Trophoblast cell (in vitro differentiated cells and primary cell): ENCODE results near the gene AQP1.

Experiments
- DNase-seq, 2 donors: peaks; one replicate each; pipeline ENCODE4 v3.0.0-alpha.2; 2016
- H2AFZ ChIP-seq: 2 replicates; pipeline ENCODE4 v1.6.1; 2013; ENCODE audit warnings: low read length, moderate library complexity, mild to moderate bottlenecking; ENCODE audit not compliant: insufficient read depth, poor library complexity
- H2AK5ac ChIP-seq: 2 replicates; pipeline ENCODE4 v1.6.1; 2013; ENCODE audit warnings: mild to moderate bottlenecking, low read length
- H2BK120ac ChIP-seq: 2 replicates; pipeline ENCODE4 v1.6.1; 2013; ENCODE audit warnings: low read length, mild to moderate bottlenecking, moderate library complexity; ENCODE audit not compliant: insufficient read depth, poor library complexity
- H2BK12ac ChIP-seq: 2 replicates; pipeline ENCODE4 v1.6.1; 2013; ENCODE audit warnings: mild to moderate bottlenecking, low read length, moderate library complexity
- H2BK5ac ChIP-seq: 2 replicates; pipeline ENCODE4 v1.6.1; 2013; ENCODE audit warnings: low read length, low read depth, moderate library complexity, mild to moderate bottlenecking; ENCODE audit not compliant: poor library complexity
- H3K14ac ChIP-seq: 2 replicates; pipeline ENCODE4 v1.6.1; 2013; ENCODE audit warnings: mild to moderate bottlenecking, low read length
- H3K18ac ChIP-seq: 2 replicates; pipeline ENCODE4 v1.6.1; 2013; ENCODE audit warnings: mild to moderate bottlenecking, low read length
- H3K23ac ChIP-seq: 2 replicates; pipeline ENCODE4 v1.6.1; 2013; ENCODE audit warnings: low read length
- H3K27ac ChIP-seq: 2 replicates; pipeline ENCODE4 v1.5.1; 2013; ENCODE audit warnings: low read depth, mild to moderate bottlenecking, inconsistent platforms, low read length, moderate library complexity
- H3K27me3 ChIP-seq: 2 replicates; pipeline ENCODE4 v1.6.1; 2013; ENCODE audit warnings: inconsistent platforms, mild to moderate bottlenecking, low read length, moderate library complexity; ENCODE audit not compliant: insufficient read depth
- H3K36me3 ChIP-seq, 2 experiments: 1 replicate in 1 of 2; 2 replicates in 1 of 2; pipeline ENCODE4 v1.6.1; 2013; ENCODE audit warnings: low read length in 2 of 2, mild to moderate bottlenecking in 2 of 2, moderate library complexity in 1 of 2; ENCODE audit not compliant: insufficient read depth in 2 of 2, control insufficient read depth in 1 of 2
- H3K4ac ChIP-seq: 2 replicates; pipeline ENCODE4 v1.6.1; 2013; ENCODE audit warnings: low read depth, mild to moderate bottlenecking, low read length, moderate library complexity
- H3K4me1 ChIP-seq, 2 experiments: 1 replicate in 1 of 2; 2 replicates in 1 of 2; pipeline ENCODE4 v1.6.1; 2013; ENCODE audit warnings: low read length in 2 of 2, mild to moderate bottlenecking in 2 of 2, moderate library complexity in 1 of 2; ENCODE audit not compliant: insufficient read depth in 2 of 2, control insufficient read depth in 1 of 2
- H3K4me2 ChIP-seq: 2 replicates; pipeline ENCODE4 v1.6.1; 2013; ENCODE audit warnings: inconsistent platforms, mild to moderate bottlenecking, low read length, moderate library complexity
- H3K4me3 ChIP-seq: 2 replicates; pipeline ENCODE4 v1.5.1; 2013; ENCODE audit warnings: mild to moderate bottlenecking, low read depth, low read length, inconsistent platforms
- H3K79me1 ChIP-seq: one replicate; pipeline ENCODE4 v1.6.1; 2013; ENCODE audit warnings: low read length
- H3K79me2 ChIP-seq: 2 replicates; pipeline ENCODE4 v1.6.1; 2013; ENCODE audit warnings: low read length, mild to moderate bottlenecking; ENCODE audit not compliant: control insufficient read depth, insufficient read depth, poor library complexity
- H3K9ac ChIP-seq: 2 replicates; pipeline ENCODE4 v1.6.1; 2013; ENCODE audit warnings: mild to moderate bottlenecking, low read length
- H3K9me3 ChIP-seq: 2 replicates; pipeline ENCODE4 v1.6.1; 2013; ENCODE audit warnings: low read depth, mild to moderate bottlenecking, control low read depth, inconsistent platforms, low read length; ENCODE audit not compliant: insufficient read depth
- H4K12ac ChIP-seq: 2 replicates; pipeline ENCODE4 v1.6.1; 2013; ENCODE audit warnings: low read depth, mild to moderate bottlenecking, low read length, moderate library complexity
- H4K8ac ChIP-seq: 2 replicates; pipeline ENCODE4 v1.6.1; 2013; ENCODE audit warnings: low read depth, mild to moderate bottlenecking, low read length, moderate library complexity
- H4K91ac ChIP-seq: one replicate; pipeline ENCODE4 v1.6.1; 2013; ENCODE audit warnings: low read depth, mild to moderate bottlenecking, low read length, moderate library complexity
- WGBS: extraction: QIAGEN DNeasy Blood & Tissue Kit; methylation state at CpG from one replicate; pipeline ENCODE4 v1.1.7; 2013; ENCODE audit warnings: missing lambda C conversion rate; ENCODE audit not compliant: insufficient read length, insufficient coverage; ENCODE audit errors: extremely low coverage; 5-methylcytosine and 5-hydroxymethylcytosine counted together

AQP1 gene

GRCh38 chr7:30926313-30926712 is 14.7 kb downstream of the AQP1 start:
- H2BK120ac ChIP-seq: no peak overlapping the region
- H3K4me2 ChIP-seq: no peak overlapping the region
- no peaks in the 10 kb centered on the region for H3K27me3 ChIP-seq
- H3K27ac ChIP-seq: no peak overlapping the region
- no CpG with 5 or more reads among the region's 5 CpGs for WGBS
- H3K4me3 ChIP-seq: no peak overlapping the region
- no peak overlapping the region for H2BK5ac ChIP-seq
- H4K91ac ChIP-seq: no peak overlapping the region
- H3K36me3 ChIP-seq: no peaks in the 10 kb centered on the region
- DNase-seq: no peak
- no peaks in the 10 kb centered on the region for H3K79me2 ChIP-seq
- peaks cover 9 to 12% of the 10 kb centered on the region in 2 experiments for H3K4me1 ChIP-seq
- peaks cover 3% of the 10 kb centered on the region for H3K79me1 ChIP-seq
- H4K8ac ChIP-seq: no peak overlapping the region
- no peak overlapping the region for H3K18ac ChIP-seq
- H2AK5ac ChIP-seq: no peak overlapping the region
- no peak overlapping the region for H3K4ac ChIP-seq
- H3K23ac ChIP-seq: no peak overlapping the region
- H2BK12ac ChIP-seq: no peak overlapping the region
- no peak overlapping the region for H3K9ac ChIP-seq
- no peak overlapping the region for H3K14ac ChIP-seq
- H4K12ac ChIP-seq: no peak overlapping the region
- peaks cover 7% of the 10 kb centered on the region for H3K9me3 ChIP-seq
- no peak overlapping the region for H2AFZ ChIP-seq

GRCh38 chr7:30927040-30927439 is 15.4 kb downstream of the AQP1 start:
- Histone ChIP-seq H2BK5ac (no peak overlapping the region), H4K8ac (no peak overlapping the region), H3K23ac (no peak overlapping the region), H3K36me3 (no peaks in the 10 kb centered on the region), H3K14ac (no peak overlapping the region), H2BK120ac (no peak overlapping the region), H3K9ac (no peak overlapping the region), H3K4ac (no peak overlapping the region), H2AFZ (no peak overlapping the region), H4K91ac (no peak overlapping the region), H2AK5ac (no peak overlapping the region), H3K4me1 (peaks cover 12 to 15% of the 10 kb centered on the region in 2 experiments), H4K12ac (no peak overlapping the region), H3K27me3 (no peaks in the 10 kb centered on the region), H3K79me2 (no peaks in the 10 kb centered on the region), H3K18ac (no peak overlapping the region), H3K4me3 (no peak overlapping the region), H2BK12ac (no peak overlapping the region), H3K4me2 (no peak overlapping the region), H3K79me1 (peaks cover 8% of the 10 kb centered on the region), H3K9me3 (peaks cover 7% of the 10 kb centered on the region), H3K27ac (no peak overlapping the region)
- peak in 1 of 2 donors; percentile 49 for DNase-seq
- no CpG with 5 or more reads among the region's 3 CpGs for WGBS

- H3K9me3 ChIP-seq: peaks cover 7% of the 10 kb centered on the region
- no peak for DNase-seq
These were observed 15.9 kb downstream of the AQP1 start for GRCh38 chr7:30927559-30927958.

GRCh38 chr7:30928254-30928872 is 16.7 kb downstream of the AQP1 start:
- no peak for DNase-seq
- Histone ChIP-seq H3K9ac (no peak overlapping the region), H3K14ac (no peak overlapping the region), H3K18ac (no peak overlapping the region), H2AFZ (no peak overlapping the region), H2BK5ac (no peak overlapping the region), H4K8ac (no peak overlapping the region), H4K91ac (no peak overlapping the region), H3K23ac (no peak overlapping the region), H4K12ac (no peak overlapping the region), H3K4me3 (no peak overlapping the region), H3K9me3 (peaks cover 7% of the 10 kb centered on the region), H3K27ac (no peak overlapping the region), H3K79me1 (peaks cover 14% of the 10 kb centered on the region), H3K4me2 (no peak overlapping the region), H2BK12ac (no peak overlapping the region), H3K4ac (no peak overlapping the region), H3K4me1 (peaks cover 18 to 21% of the 10 kb centered on the region in 2 experiments), H3K27me3 (no peaks in the 10 kb centered on the region), H3K36me3 (no peaks in the 10 kb centered on the region), H3K79me2 (no peaks in the 10 kb centered on the region), H2AK5ac (no peak overlapping the region), H2BK120ac (no peak overlapping the region)
- no CpG with 5 or more reads among the region's 13 CpGs for WGBS

More at GRCh38 chr7:30927559-30927958, 15.9 kb downstream of the AQP1 start:
- H3K4me3 ChIP-seq: no peak overlapping the region
- no peak overlapping the region for H2AK5ac ChIP-seq
- H3K9ac ChIP-seq: no peak overlapping the region
- no peak overlapping the region for H2BK5ac ChIP-seq
- no peak overlapping the region for H3K4me2 ChIP-seq
- no peak overlapping the region for H3K14ac ChIP-seq
- H3K36me3 ChIP-seq: no peaks in the 10 kb centered on the region
- no CpG with 5 or more reads among the region's 3 CpGs for WGBS
- H3K79me2 ChIP-seq: no peaks in the 10 kb centered on the region
- no peak overlapping the region for H2BK12ac ChIP-seq
- H3K4me1 ChIP-seq: peaks cover 15 to 19% of the 10 kb centered on the region in 2 experiments
- no peaks in the 10 kb centered on the region for H3K27me3 ChIP-seq
- no peak overlapping the region for H2BK120ac ChIP-seq
- no peak overlapping the region for H3K23ac ChIP-seq
- no peak overlapping the region for H4K12ac ChIP-seq
- H3K79me1 ChIP-seq: peaks cover 11% of the 10 kb centered on the region
- no peak overlapping the region for H3K27ac ChIP-seq
- H3K18ac ChIP-seq: no peak overlapping the region
- no peak overlapping the region for H2AFZ ChIP-seq
- H4K8ac ChIP-seq: no peak overlapping the region
- H4K91ac ChIP-seq: no peak overlapping the region
- H3K4ac ChIP-seq: no peak overlapping the region
